Measurements from ENCODE around the gene FGF18.

DNA sequence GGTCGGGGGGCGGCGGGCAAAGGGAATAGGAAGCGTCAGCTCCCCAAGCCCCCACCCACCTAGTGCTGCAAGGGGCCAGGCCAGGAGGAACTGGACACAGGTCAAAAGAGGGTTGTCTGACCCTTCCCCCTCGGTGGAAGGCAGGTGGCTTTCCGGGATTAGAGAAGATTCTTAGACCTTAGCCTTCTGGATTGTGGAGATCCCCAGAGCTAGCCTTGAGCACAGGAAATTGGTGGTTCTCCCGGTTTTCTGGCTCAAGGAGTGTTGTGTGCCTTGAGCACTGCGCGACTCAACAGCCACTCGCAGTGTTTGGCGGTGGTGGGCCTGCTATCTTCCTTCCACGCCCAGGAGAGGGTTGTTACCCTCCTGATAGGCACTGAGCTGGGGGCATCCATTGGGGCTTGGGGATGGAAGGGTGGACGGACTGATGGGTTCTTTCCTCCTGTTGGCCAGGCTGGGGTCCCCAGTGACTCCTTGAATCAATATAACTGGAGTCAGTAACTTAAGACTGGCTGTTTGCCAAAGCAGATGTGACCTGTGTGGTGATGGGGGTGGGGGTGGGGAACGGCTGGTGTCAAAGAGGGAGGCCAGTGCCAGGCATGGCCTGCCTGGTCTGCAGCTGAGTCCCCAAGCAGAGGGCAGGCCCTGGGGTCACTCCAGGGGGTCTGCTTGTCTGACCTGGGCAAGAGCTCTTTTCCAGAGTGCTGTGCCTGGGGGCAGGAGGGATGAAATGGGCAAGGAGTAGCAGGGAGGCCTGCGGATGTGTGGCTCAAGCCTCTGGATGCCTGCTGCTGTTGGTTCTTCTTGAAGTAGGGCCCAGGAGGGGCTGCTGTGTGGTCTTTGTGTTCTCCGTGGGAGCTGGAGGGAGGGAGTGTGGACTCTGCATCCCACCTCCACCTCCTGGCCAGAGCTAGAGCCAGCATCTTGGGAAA lies 2.1 kb downstream of the FGF18 start:
- TF ChIP-seq POLR2A (IDR thresholded peaks at IDR 0.05): no peak
- TF ChIP-seq, protein P1, sequence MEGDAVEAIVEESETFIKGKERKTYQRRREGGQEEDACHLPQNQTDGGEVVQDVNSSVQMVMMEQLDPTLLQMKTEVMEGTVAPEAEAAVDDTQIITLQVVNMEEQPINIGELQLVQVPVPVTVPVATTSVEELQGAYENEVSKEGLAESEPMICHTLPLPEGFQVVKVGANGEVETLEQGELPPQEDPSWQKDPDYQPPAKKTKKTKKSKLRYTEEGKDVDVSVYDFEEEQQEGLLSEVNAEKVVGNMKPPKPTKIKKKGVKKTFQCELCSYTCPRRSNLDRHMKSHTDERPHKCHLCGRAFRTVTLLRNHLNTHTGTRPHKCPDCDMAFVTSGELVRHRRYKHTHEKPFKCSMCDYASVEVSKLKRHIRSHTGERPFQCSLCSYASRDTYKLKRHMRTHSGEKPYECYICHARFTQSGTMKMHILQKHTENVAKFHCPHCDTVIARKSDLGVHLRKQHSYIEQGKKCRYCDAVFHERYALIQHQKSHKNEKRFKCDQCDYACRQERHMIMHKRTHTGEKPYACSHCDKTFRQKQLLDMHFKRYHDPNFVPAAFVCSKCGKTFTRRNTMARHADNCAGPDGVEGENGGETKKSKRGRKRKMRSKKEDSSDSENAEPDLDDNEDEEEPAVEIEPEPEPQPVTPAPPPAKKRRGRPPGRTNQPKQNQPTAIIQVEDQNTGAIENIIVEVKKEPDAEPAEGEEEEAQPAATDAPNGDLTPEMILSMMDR (IDR thresholded peaks at IDR 0.05): no peak
